ENCODE results near the gene TCEA3.

DNA sequence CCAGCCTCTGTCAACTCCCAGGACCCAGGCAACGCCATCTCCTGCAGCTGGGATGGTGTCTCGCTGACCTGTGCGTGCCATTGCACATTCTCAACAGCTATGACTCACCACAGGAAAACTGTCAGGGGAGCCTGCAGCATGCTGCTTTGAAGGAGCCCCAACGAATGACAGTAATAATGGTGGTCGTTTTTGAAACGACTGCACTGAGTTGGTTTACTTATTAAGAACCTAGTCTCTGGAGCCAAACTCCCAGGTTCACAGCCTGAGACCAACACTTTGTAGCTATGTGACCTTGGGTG is 21.6 kb downstream of the TCEA3 start:
- TF ChIP-seq, protein P1, sequence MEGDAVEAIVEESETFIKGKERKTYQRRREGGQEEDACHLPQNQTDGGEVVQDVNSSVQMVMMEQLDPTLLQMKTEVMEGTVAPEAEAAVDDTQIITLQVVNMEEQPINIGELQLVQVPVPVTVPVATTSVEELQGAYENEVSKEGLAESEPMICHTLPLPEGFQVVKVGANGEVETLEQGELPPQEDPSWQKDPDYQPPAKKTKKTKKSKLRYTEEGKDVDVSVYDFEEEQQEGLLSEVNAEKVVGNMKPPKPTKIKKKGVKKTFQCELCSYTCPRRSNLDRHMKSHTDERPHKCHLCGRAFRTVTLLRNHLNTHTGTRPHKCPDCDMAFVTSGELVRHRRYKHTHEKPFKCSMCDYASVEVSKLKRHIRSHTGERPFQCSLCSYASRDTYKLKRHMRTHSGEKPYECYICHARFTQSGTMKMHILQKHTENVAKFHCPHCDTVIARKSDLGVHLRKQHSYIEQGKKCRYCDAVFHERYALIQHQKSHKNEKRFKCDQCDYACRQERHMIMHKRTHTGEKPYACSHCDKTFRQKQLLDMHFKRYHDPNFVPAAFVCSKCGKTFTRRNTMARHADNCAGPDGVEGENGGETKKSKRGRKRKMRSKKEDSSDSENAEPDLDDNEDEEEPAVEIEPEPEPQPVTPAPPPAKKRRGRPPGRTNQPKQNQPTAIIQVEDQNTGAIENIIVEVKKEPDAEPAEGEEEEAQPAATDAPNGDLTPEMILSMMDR (IDR thresholded peaks at IDR 0.05): no peak
- no peak for TF ChIP-seq POLR2A (IDR thresholded peaks at IDR 0.05)

All from uterus (tissue), 2 donors.